Activated T-helper 17 cell treated with anti-CD3 and anti-CD28 coated beads, Interleukin-2, amount 50 U/mL, for 72 hours (primary cell): ENCODE results near the gene SIDT1. TPM values are rescaled to one million over a fixed set of nuclear protein-coding genes. Genes with fewer than 3 reads are reported as not detected.
A peak's percentile ranks its signal among the peaks of the same experiment; 100 is the strongest.

Experiments used
- ATAC-seq: fragments of 150-1000 bp; cut with Tn5 transposase; replicated peaks from 2 replicates; pipeline ENCODE4 v1.10.0; 2021; ENCODE audit warnings: mild to moderate bottlenecking, moderate library complexity
- H3K27ac Mint-ChIP-seq: one replicate; pipeline ENCODE4 v1.8.0; 2022; ENCODE audit warnings: mixed read lengths
- H3K27me3 Mint-ChIP-seq: one replicate; pipeline ENCODE4 v1.8.0; 2022; ENCODE audit warnings: mixed read lengths
- H3K36me3 Mint-ChIP-seq: one replicate; pipeline ENCODE4 v1.8.0; 2022; ENCODE audit warnings: low read depth, mild to moderate bottlenecking, mixed read lengths
- H3K4me1 Mint-ChIP-seq: one replicate; pipeline ENCODE4 v1.8.0; 2022; ENCODE audit warnings: mixed read lengths
- H3K4me3 Mint-ChIP-seq: one replicate; pipeline ENCODE4 v1.8.0; 2022; ENCODE audit warnings: mild to moderate bottlenecking, mixed read lengths
- H3K9me3 Mint-ChIP-seq: one replicate; pipeline ENCODE4 v1.8.0; 2022; ENCODE audit warnings: mixed read lengths
- total RNA-seq, 2 donors: library from RNA; stranded (reverse); gene quantifications; one replicate each; pipeline ENCODE4 v1.2.3, GENCODE V29; 2022

The SIDT1 gene
- total RNA-seq, 2 donors from 2014 or later = 17.0 to 20.8 TPM

DNA sequence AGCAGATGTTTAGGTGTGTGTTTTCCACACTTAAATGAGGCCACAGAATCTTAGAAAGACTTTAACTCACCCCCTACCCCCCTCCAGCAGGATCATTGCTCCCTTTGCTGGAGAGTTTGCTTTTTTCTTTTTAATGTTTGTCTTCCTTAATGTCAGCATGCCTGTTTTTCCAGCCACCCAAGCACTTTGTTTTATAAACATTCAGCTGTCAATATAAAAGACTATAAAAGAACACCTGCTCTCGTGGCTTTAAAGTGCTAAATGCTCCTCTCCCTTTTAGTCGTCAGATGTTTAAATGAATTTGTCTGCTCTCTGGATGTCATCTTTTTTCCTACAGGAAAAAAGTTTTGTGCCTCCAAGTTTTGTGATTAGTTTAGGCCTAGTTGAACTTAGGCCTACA lies 61.7 kb downstream of the SIDT1 start:
- no peak overlapping the region for H3K4me3 Mint-ChIP-seq
- no peaks in the 10 kb centered on the region for H3K27me3 Mint-ChIP-seq
- ATAC-seq = no peak
- no peaks in the 10 kb centered on the region for H3K9me3 Mint-ChIP-seq
- H3K27ac Mint-ChIP-seq = no peak overlapping the region
- H3K36me3 Mint-ChIP-seq = peaks cover 52% of the 10 kb centered on the region
- H3K4me1 Mint-ChIP-seq = no peaks in the 10 kb centered on the region

- Mint-ChIP-seq H3K9me3 (no peaks in the 10 kb centered on the region), H3K27ac (no peak overlapping the region), H3K4me1 (no peaks in the 10 kb centered on the region), H3K4me3 (no peak overlapping the region), H3K36me3 (peaks cover 36% of the 10 kb centered on the region), H3K27me3 (no peaks in the 10 kb centered on the region)
- no peak for ATAC-seq
These were observed 65.4 kb downstream of the SIDT1 start for GRCh38 chr3:113597596-113598354.

DNA sequence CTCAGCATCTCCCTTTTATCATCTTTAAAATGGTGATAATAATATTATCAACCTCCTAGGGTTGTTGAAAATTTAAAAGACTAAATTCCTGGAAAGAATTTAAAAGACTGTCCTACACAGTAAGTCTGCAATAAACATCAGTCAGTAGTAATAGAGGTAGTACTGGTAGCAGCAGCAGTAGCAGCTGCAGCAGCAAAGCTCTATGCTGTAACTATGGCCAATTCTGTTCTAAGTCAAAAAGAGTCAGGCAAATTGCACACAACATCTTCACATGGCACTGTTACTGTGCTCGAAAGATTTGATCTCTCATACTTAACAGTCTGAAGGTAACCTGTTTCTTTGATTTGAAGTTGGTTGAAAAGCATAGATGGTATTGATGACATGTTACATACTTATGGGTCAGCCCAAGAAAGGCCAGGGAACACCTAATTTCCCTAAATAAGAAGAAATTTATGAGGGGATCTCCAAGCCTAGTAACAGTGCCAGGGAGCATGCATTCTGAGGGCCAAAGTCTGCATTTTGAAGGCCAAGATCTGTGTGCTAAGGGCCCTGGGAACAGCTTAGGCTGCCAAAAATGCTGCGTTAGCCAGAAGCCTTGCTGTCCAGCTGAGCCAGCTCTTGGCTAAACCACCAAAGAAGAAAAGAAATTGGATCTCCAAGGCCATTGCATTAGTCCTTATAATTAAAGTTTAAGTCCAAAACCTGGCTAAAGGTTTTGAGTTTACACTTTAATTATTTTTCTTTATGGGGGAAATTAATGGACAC lies 68.2 kb downstream of the SIDT1 start:
- H3K27me3 Mint-ChIP-seq = no peaks in the 10 kb centered on the region

DNA sequence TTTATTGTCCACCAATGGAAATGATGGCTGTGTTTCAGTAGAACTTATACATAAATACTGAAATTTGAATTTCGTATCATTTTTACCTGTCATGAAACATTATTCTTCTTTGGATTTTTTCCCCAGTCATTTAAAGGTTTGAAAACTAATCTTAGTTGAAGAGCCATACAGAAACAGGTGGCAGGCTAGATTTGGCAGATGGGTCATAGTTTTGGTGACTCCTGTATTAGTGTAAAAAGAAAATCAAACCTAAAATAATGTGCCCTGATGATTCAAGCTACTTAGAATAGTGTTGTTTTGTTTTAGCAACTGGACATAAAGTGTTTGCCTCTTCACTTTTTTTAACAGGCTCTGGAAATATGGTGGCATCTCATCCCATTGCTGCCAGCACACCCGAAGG lies 68.9 kb downstream of the SIDT1 start:
- H3K27me3 Mint-ChIP-seq = no peaks in the 10 kb centered on the region
- no peak overlapping the region for H3K27ac Mint-ChIP-seq
- peaks cover 47% of the 10 kb centered on the region for H3K36me3 Mint-ChIP-seq
- H3K4me1 Mint-ChIP-seq = peaks cover 4% of the 10 kb centered on the region
- ATAC-seq = no peak
- H3K4me3 Mint-ChIP-seq = no peak overlapping the region
- H3K9me3 Mint-ChIP-seq = no peaks in the 10 kb centered on the region

More for the DNA sequence above, 68.2 kb downstream of the SIDT1 start:
- no peak overlapping the region for H3K4me3 Mint-ChIP-seq
- H3K9me3 Mint-ChIP-seq = no peaks in the 10 kb centered on the region
- ATAC-seq = no peak
- H3K4me1 Mint-ChIP-seq = peaks cover 4% of the 10 kb centered on the region
- no peak overlapping the region for H3K27ac Mint-ChIP-seq
- H3K36me3 Mint-ChIP-seq = peaks cover 52% of the 10 kb centered on the region

DNA sequence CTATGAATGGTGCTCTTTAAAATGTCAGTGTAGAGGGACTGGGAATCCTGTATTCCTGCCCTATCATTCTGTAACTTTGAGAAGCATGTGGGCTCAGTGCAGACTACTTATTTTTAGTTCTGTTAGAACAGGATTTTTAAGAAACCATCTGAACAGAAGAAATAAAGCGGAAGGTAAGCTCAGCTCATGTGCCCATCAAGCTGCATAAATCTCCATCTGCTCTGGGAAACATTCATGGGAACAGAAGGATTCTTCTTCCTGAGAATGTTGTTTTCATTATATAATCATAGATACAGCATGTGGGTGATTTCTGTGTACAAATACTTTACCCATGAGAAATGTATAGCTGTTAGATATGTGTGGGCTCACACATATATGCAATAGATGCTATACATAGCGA lies 69.9 kb downstream of the SIDT1 start:
- no peak for ATAC-seq
- Mint-ChIP-seq H3K36me3 (peaks cover 40% of the 10 kb centered on the region), H3K27ac (no peak overlapping the region), H3K4me1 (peaks cover 14% of the 10 kb centered on the region), H3K4me3 (no peak overlapping the region), H3K27me3 (no peaks in the 10 kb centered on the region), H3K9me3 (no peaks in the 10 kb centered on the region)

- ATAC-seq = no peak
- Mint-ChIP-seq H3K36me3 (peaks cover 41% of the 10 kb centered on the region), H3K4me3 (no peak overlapping the region), H3K27me3 (no peaks in the 10 kb centered on the region), H3K27ac (no peak overlapping the region), H3K9me3 (no peaks in the 10 kb centered on the region), H3K4me1 (peaks cover 18% of the 10 kb centered on the region)
These were observed 70.5 kb downstream of the SIDT1 start for GRCh38 chr3:113602836-113603235.

GRCh38 chr3:113606539-113607218 lies 74.3 kb downstream of the SIDT1 start:
- no peaks in the 10 kb centered on the region for H3K27me3 Mint-ChIP-seq
- H3K9me3 Mint-ChIP-seq = no peaks in the 10 kb centered on the region
- peak overlapping the region; percentile 65 for H3K4me3 Mint-ChIP-seq
- H3K27ac Mint-ChIP-seq = peak overlapping the region; percentile 79
- H3K36me3 Mint-ChIP-seq = peaks cover 73% of the 10 kb centered on the region
- H3K4me1 Mint-ChIP-seq = peaks cover 18% of the 10 kb centered on the region
- ATAC-seq = peak; percentile 98

DNA sequence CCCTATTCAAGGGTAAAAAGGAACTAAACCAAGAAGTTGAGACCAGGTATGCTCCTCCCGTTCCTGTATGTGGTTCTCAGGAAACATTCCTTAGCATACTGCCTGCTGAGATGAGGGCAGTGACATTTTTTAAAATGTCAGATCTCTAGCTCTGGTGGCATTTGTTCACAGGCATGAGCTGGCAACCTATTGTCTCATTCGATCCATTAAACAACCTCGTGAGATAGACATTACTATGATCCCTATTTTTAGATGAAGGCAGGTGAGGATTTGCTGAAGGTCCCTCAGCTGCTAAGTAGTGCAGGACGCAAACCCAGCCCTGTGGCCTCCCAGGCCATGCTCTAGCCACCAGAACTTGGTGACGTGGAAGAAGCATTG lies 74.9 kb downstream of the SIDT1 start:
- peaks cover 76% of the 10 kb centered on the region for H3K36me3 Mint-ChIP-seq
- H3K4me1 Mint-ChIP-seq = peaks cover 18% of the 10 kb centered on the region
- H3K27me3 Mint-ChIP-seq = no peaks in the 10 kb centered on the region
- H3K9me3 Mint-ChIP-seq = no peaks in the 10 kb centered on the region
- peak overlapping the region; percentile 79 for H3K27ac Mint-ChIP-seq
- peak; percentile 42 for ATAC-seq
- peak overlapping the region; percentile 65 for H3K4me3 Mint-ChIP-seq

GRCh38 chr3:113614402-113614801 lies 82.0 kb downstream of the SIDT1 start:
- H3K27ac Mint-ChIP-seq = peak overlapping the region; percentile 63
- H3K27me3 Mint-ChIP-seq = no peaks in the 10 kb centered on the region
- H3K4me3 Mint-ChIP-seq = no peak overlapping the region
- H3K9me3 Mint-ChIP-seq = no peaks in the 10 kb centered on the region
- H3K4me1 Mint-ChIP-seq = no peaks in the 10 kb centered on the region
- H3K36me3 Mint-ChIP-seq = peaks cover 92% of the 10 kb centered on the region
- ATAC-seq = no peak

DNA sequence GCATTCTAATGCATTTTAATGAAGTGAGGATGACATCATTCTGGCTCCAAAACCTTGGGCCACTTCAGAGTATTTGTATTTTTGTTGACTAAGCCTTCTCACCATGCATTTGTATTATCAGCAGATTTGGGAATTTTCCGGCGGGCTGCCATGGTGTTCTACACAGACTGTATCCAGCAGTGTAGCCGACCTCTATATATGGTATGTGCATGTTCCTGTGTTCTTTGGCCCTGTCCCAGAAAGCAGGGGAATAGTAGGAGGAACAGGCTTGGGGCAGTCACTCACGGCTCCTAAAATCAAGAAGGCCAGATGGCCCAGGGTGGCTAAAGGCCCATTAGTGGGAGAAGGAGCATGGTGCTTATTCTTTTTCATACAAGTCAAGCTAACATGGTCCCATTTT lies 83.6 kb downstream of the SIDT1 start:
- Mint-ChIP-seq H3K27me3 (no peaks in the 10 kb centered on the region), H3K9me3 (no peaks in the 10 kb centered on the region), H3K36me3 (peaks cover 92% of the 10 kb centered on the region), H3K4me3 (no peak overlapping the region), H3K27ac (no peak overlapping the region), H3K4me1 (no peaks in the 10 kb centered on the region)
- ATAC-seq = no peak

GRCh38 chr3:113617726-113618125 lies 85.4 kb downstream of the SIDT1 start:
- no peaks in the 10 kb centered on the region for H3K9me3 Mint-ChIP-seq
- no peak for ATAC-seq
- no peak overlapping the region for H3K27ac Mint-ChIP-seq
- H3K4me1 Mint-ChIP-seq = no peaks in the 10 kb centered on the region
- no peak overlapping the region for H3K4me3 Mint-ChIP-seq
- H3K36me3 Mint-ChIP-seq = peaks cover 85% of the 10 kb centered on the region
- H3K27me3 Mint-ChIP-seq = no peaks in the 10 kb centered on the region

DNA sequence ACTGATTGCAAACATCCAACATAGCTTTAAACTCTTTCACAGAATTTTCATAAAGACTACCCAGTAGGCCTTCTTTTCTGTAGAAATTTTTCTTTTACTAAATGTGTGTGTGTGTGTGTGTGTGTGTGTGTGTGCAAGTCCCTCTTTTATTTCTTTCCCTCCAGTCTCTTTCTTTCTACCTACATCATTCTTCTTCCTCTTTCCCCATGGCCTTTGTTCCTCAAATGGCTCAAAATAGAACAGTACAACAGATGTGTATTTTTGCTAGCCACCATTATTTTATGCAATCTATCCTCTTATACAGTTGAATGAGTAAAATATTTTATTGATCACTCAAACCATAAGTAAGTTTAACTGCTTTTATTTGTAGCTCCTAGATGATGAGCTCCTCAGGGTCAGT lies 87.7 kb downstream of the SIDT1 start:
- Mint-ChIP-seq H3K9me3 (no peaks in the 10 kb centered on the region), H3K36me3 (peaks cover 83% of the 10 kb centered on the region), H3K27ac (peak overlapping the region; percentile 24), H3K27me3 (no peaks in the 10 kb centered on the region), H3K4me3 (no peak overlapping the region), H3K4me1 (no peaks in the 10 kb centered on the region)
- no peak for ATAC-seq

GRCh38 chr3:113623324-113623723 lies 91.0 kb downstream of the SIDT1 start:
- H3K9me3 Mint-ChIP-seq = no peaks in the 10 kb centered on the region
- H3K4me3 Mint-ChIP-seq = no peak overlapping the region
- ATAC-seq = no peak
- peaks cover 88% of the 10 kb centered on the region for H3K36me3 Mint-ChIP-seq
- peaks cover 3% of the 10 kb centered on the region for H3K4me1 Mint-ChIP-seq
- no peaks in the 10 kb centered on the region for H3K27me3 Mint-ChIP-seq
- no peak overlapping the region for H3K27ac Mint-ChIP-seq

- peaks cover 3% of the 10 kb centered on the region for H3K4me1 Mint-ChIP-seq
- H3K27ac Mint-ChIP-seq = no peak overlapping the region
- peaks cover 90% of the 10 kb centered on the region for H3K36me3 Mint-ChIP-seq
- no peaks in the 10 kb centered on the region for H3K9me3 Mint-ChIP-seq
- no peak overlapping the region for H3K4me3 Mint-ChIP-seq
- H3K27me3 Mint-ChIP-seq = no peaks in the 10 kb centered on the region
- no peak for ATAC-seq
These were observed 91.5 kb downstream of the SIDT1 start for GRCh38 chr3:113623811-113624210.

DNA sequence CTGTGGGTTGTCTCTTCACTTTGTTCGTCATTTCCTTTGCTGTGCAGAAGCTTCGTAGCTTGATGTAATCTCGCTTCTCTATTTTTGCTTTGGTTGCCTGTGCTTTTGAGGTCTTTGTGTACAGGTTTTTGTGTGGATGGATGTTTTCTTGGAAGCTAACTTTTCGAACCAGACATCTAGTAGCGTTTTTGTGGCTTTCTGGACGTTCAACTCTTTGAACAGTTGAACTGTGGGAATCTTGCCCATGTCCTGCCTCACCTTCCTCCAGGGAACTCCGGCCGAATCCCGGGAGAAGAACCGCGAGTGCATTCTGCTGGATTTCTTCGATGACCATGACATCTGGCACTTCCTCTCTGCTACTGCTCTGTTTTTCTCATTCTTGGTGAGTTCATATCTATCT lies 93.5 kb downstream of the SIDT1 start:
- H3K27me3 Mint-ChIP-seq = no peaks in the 10 kb centered on the region
- ATAC-seq = no peak
- H3K4me1 Mint-ChIP-seq = peaks cover 3% of the 10 kb centered on the region
- H3K9me3 Mint-ChIP-seq = no peaks in the 10 kb centered on the region
- no peak overlapping the region for H3K4me3 Mint-ChIP-seq
- H3K36me3 Mint-ChIP-seq = peaks cover 83% of the 10 kb centered on the region
- H3K27ac Mint-ChIP-seq = peak overlapping the region; percentile 72
